ENCODE results near the gene MDH1B.

GRCh38 chr2:206799083-206799482 is 34.0 kb upstream of the MDH1B start:
- no peak for TF ChIP-seq CTCF (IDR thresholded peaks at IDR 0.05; ENCODE audit: insufficient read depth, low read length)
- no peak for TF ChIP-seq REST (IDR thresholded peaks at IDR 0.05; ENCODE audit: insufficient replicate concordance, low read depth)
- TF ChIP-seq SPI1 (IDR thresholded peaks at IDR 0.05; ENCODE audit: borderline replicate concordance, low read depth), result no peak
- no peak for TF ChIP-seq POLR2AphosphoS5 (IDR thresholded peaks at IDR 0.05; ENCODE audit: low read depth)
- no peak for TF ChIP-seq GABPA (IDR thresholded peaks at IDR 0.05; ENCODE audit: low read depth)
